GM23338 (cell line): ENCODE results near the gene CRACDL. TPM values are rescaled to one million over a fixed set of nuclear protein-coding genes. Genes with fewer than 3 reads are reported as not detected.

Experiments
- ATAC-seq: fragments of 200-7000 bp; cut with Tn5 transposase; 3 replicates; pipeline ENCODE4 v1.9.1; 2020
- DNase-seq: peaks from one replicate; pipeline ENCODE4 v3.0.0-alpha.2; 2015; ENCODE audit warnings: low spot score
- H2AFZ ChIP-seq: fragments of 200-600 bp; sonication (generic); 2 replicates; pipeline ENCODE4 v1.8.0; 2016; ENCODE audit warnings: antibody characterized with exemption, mild to moderate bottlenecking, moderate library complexity
- H3F3A ChIP-seq: fragments of 200-600 bp; sonication (generic); replicated peaks from 2 replicates; pipeline ENCODE4 v1.8.0; 2017; ENCODE audit warnings: antibody characterized with exemption, mixed run types, low read depth
- H3K27ac ChIP-seq: fragments of 200-600 bp; sonication (generic); 2 replicates; pipeline ENCODE4 v1.6.1; 2016; ENCODE audit warnings: low read depth
- H3K27me3 ChIP-seq: fragments of 200-600 bp; sonication (generic); 2 replicates; pipeline ENCODE4 v1.8.0; 2016; ENCODE audit warnings: mild to moderate bottlenecking, mixed run types, moderate library complexity; ENCODE audit not compliant: insufficient read depth
- H3K36me3 ChIP-seq: fragments of 200-600 bp; sonication (generic); 2 replicates; pipeline ENCODE4 v1.8.0; 2016; ENCODE audit warnings: mild to moderate bottlenecking; ENCODE audit not compliant: insufficient read depth
- H3K4me1 ChIP-seq: fragments of 200-600 bp; sonication (generic); 2 replicates; pipeline ENCODE4 v1.8.0; 2016; ENCODE audit warnings: mild to moderate bottlenecking, moderate library complexity; ENCODE audit not compliant: insufficient read depth
- H3K4me2 ChIP-seq: fragments of 200-600 bp; sonication (generic); 2 replicates; pipeline ENCODE4 v1.7.1; 2017; ENCODE audit warnings: mixed run types
- H3K4me3 ChIP-seq: fragments of 200-600 bp; sonication (generic); 2 replicates; pipeline ENCODE4 v1.6.1; 2016; ENCODE audit warnings: mixed run types
- H3K79me2 ChIP-seq: fragments of 200-600 bp; sonication (generic); replicated peaks from 2 replicates; pipeline ENCODE4 v1.8.0; 2017; ENCODE audit warnings: mild to moderate bottlenecking; ENCODE audit not compliant: insufficient read depth
- H3K9me2 ChIP-seq: fragments of 200-600 bp; sonication (generic); 2 replicates; pipeline ENCODE4 v1.8.0; 2017; ENCODE audit not compliant: insufficient read depth
- H4K20me1 ChIP-seq: fragments of 200-600 bp; sonication (generic); replicated peaks from 2 replicates; pipeline ENCODE4 v1.8.0; 2017; ENCODE audit warnings: mild to moderate bottlenecking; ENCODE audit not compliant: insufficient read depth
- H3K27ac Mint-ChIP-seq: 2 replicates; pipeline ENCODE4 v1.8.0; 2020; ENCODE audit warnings: inconsistent platforms, mild to moderate bottlenecking, moderate library complexity, mixed read lengths
- H3K27me3 Mint-ChIP-seq: 3 replicates; pipeline ENCODE4 v1.8.0; 2022; ENCODE audit warnings: low read depth, mild to moderate bottlenecking, moderate library complexity, mixed read lengths, inconsistent platforms; ENCODE audit not compliant: insufficient read depth, poor library complexity
- H3K36me3 Mint-ChIP-seq: 3 replicates; pipeline ENCODE4 v1.8.0; 2021; ENCODE audit warnings: low read depth, mild to moderate bottlenecking, inconsistent platforms, moderate library complexity, mixed read lengths
- H3K4me1 Mint-ChIP-seq: 3 replicates; pipeline ENCODE4 v1.8.0; 2020; ENCODE audit warnings: mild to moderate bottlenecking, inconsistent platforms, mixed read lengths
- H3K4me3 Mint-ChIP-seq: 3 replicates; pipeline ENCODE4 v1.8.0; 2021; ENCODE audit warnings: moderate library complexity, mild to moderate bottlenecking, inconsistent platforms, mixed read lengths
- H3K9me3 Mint-ChIP-seq: 3 replicates; pipeline ENCODE4 v1.8.0; 2020; ENCODE audit warnings: moderate library complexity, mild to moderate bottlenecking, inconsistent platforms, mixed read lengths
- CREB1 ChIP-seq: fragments of 250-450 bp; sonication (Bioruptor Pico); IDR thresholded peaks from 2 replicates; pipeline ENCODE4 v1.5.0; 2020; ENCODE audit warnings: low read depth, mild to moderate bottlenecking, moderate library complexity
- EZH2 ChIP-seq: fragments of 200-600 bp; sonication (generic); IDR thresholded peaks from one replicate; pipeline ENCODE4 v1.8.0; 2017; ENCODE audit warnings: antibody characterized with exemption, mild to moderate bottlenecking, low read depth; ENCODE audit not compliant: unreplicated experiment
- EZH2phosphoT487 ChIP-seq: fragments of 200-600 bp; sonication (generic); IDR thresholded peaks from one replicate; pipeline ENCODE4 v1.8.1; 2018; ENCODE audit warnings: antibody characterized with exemption; ENCODE audit not compliant: unreplicated experiment
- JUNB ChIP-seq: IDR thresholded peaks from one replicate; pipeline ENCODE4 v1.6.1; 2016; ENCODE audit warnings: antibody characterized with exemption; ENCODE audit not compliant: unreplicated experiment
- NANOG ChIP-seq: IDR thresholded peaks from 2 replicates; pipeline ENCODE4 v1.6.1; 2016; ENCODE audit warnings: antibody characterized with exemption, borderline replicate concordance
- POLR2AphosphoS5 ChIP-seq: IDR thresholded peaks from 2 replicates; pipeline ENCODE4 v1.6.1; 2016; ENCODE audit warnings: antibody characterized with exemption, low read depth
- STAT1 ChIP-seq: IDR thresholded peaks from one replicate; pipeline ENCODE4 v1.6.1; 2016; ENCODE audit warnings: antibody characterized with exemption; ENCODE audit not compliant: unreplicated experiment
- ZNF114 ChIP-seq: fragments of 250-450 bp; sonication (Bioruptor Pico); IDR thresholded peaks from 2 replicates; pipeline ENCODE4 v1.5.0; 2020; ENCODE audit warnings: mild to moderate bottlenecking, moderate library complexity
- ZNF331 ChIP-seq: fragments of 250-450 bp; sonication (Bioruptor Pico); IDR thresholded peaks from 2 replicates; pipeline ENCODE4 v1.5.0; 2020; ENCODE audit warnings: low read depth, mild to moderate bottlenecking, moderate library complexity
- polyA plus RNA-seq: library from polyadenylated mRNA; unstranded; fragments of >200 nt; fragmentation: Nextera tagmentation; extraction: Ambion mirVana; gene quantifications from 2 replicates; pipeline ENCODE4 v1.2.1, GENCODE V29; 2016
- total RNA-seq: library from RNA; depleted of rRNA; stranded (reverse); fragments of >200 nt; shearing (Covaris generic); gene quantifications from 2 replicates; pipeline ENCODE4 v1.2.3, GENCODE V29; 2014
- TF ChIP-seq, protein P1 (sequence below): IDR thresholded peaks from one replicate; pipeline ENCODE4 v1.6.1; 2018; ENCODE audit warnings: antibody characterized with exemption; ENCODE audit not compliant: unreplicated experiment
- TF ChIP-seq, protein P2 (sequence below): fragments of 250-450 bp; sonication (Bioruptor Pico); IDR thresholded peaks from 2 replicates; pipeline ENCODE4 v1.5.0; 2020; ENCODE audit warnings: mild to moderate bottlenecking, moderate library complexity
- TF ChIP-seq, protein P3 (sequence below): IDR thresholded peaks from 2 replicates; pipeline ENCODE4 v1.6.1; 2016; ENCODE audit warnings: antibody characterized with exemption
- TF ChIP-seq, protein P4 (sequence below), 2 experiments: fragments of 200-600 bp in 1 of 2; sonication (generic) in 1 of 2; conservative IDR thresholded peaks; 2 replicates each; pipeline versions ENCODE4 v1.5.1 to v1.6.1; 2016 to 2017; ENCODE audit warnings: antibody characterized with exemption in 2 of 2, low read depth in 2 of 2, mild to moderate bottlenecking in 2 of 2, moderate library complexity in 1 of 2

The CRACDL gene
- total and polyA plus RNA-seq, 2 experiments from 2014 or later: 0.14 to 0.16 TPM

DNA sequence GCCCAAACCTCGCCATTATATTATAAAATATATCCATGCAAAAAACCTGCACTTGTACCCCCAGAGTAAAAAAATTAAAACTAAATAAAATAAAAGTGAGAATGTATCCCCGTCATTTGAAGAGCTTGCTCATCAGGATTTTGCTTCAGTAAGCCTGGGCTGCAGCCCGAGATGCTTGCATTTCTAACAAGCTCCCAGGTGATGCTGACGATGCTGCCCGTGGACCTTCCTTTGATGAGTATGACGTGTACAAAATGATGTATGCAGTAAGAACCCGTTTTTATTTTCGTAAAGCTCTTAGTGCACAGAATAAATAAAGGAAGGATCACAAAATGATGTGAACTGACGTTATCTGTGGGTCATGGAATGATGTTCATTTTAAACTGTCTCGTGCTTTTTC lies 63.5 kb downstream of the CRACDL start:
- no peak for DNase-seq
- Mint-ChIP-seq H3K27ac (no peak overlapping the region), H3K4me3 (no peak overlapping the region), H3K36me3 (no peaks in the 10 kb centered on the region), H3K9me3 (no peaks in the 10 kb centered on the region), H3K4me1 (peaks cover 14% of the 10 kb centered on the region), H3K27me3 (peaks cover 3% of the 10 kb centered on the region)
- no peaks in the 10 kb centered on the region for H3K36me3 ChIP-seq
- no peaks in the 10 kb centered on the region for H3F3A ChIP-seq
- H3K79me2 ChIP-seq: no peaks in the 10 kb centered on the region
- H3K4me2 ChIP-seq: no peak overlapping the region
- H2AFZ ChIP-seq: no peak overlapping the region
- no peak for ATAC-seq
- TF ChIP-seq, protein P1, sequence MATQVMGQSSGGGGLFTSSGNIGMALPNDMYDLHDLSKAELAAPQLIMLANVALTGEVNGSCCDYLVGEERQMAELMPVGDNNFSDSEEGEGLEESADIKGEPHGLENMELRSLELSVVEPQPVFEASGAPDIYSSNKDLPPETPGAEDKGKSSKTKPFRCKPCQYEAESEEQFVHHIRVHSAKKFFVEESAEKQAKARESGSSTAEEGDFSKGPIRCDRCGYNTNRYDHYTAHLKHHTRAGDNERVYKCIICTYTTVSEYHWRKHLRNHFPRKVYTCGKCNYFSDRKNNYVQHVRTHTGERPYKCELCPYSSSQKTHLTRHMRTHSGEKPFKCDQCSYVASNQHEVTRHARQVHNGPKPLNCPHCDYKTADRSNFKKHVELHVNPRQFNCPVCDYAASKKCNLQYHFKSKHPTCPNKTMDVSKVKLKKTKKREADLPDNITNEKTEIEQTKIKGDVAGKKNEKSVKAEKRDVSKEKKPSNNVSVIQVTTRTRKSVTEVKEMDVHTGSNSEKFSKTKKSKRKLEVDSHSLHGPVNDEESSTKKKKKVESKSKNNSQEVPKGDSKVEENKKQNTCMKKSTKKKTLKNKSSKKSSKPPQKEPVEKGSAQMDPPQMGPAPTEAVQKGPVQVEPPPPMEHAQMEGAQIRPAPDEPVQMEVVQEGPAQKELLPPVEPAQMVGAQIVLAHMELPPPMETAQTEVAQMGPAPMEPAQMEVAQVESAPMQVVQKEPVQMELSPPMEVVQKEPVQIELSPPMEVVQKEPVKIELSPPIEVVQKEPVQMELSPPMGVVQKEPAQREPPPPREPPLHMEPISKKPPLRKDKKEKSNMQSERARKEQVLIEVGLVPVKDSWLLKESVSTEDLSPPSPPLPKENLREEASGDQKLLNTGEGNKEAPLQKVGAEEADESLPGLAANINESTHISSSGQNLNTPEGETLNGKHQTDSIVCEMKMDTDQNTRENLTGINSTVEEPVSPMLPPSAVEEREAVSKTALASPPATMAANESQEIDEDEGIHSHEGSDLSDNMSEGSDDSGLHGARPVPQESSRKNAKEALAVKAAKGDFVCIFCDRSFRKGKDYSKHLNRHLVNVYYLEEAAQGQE: no peak
- TF ChIP-seq, protein P2, sequence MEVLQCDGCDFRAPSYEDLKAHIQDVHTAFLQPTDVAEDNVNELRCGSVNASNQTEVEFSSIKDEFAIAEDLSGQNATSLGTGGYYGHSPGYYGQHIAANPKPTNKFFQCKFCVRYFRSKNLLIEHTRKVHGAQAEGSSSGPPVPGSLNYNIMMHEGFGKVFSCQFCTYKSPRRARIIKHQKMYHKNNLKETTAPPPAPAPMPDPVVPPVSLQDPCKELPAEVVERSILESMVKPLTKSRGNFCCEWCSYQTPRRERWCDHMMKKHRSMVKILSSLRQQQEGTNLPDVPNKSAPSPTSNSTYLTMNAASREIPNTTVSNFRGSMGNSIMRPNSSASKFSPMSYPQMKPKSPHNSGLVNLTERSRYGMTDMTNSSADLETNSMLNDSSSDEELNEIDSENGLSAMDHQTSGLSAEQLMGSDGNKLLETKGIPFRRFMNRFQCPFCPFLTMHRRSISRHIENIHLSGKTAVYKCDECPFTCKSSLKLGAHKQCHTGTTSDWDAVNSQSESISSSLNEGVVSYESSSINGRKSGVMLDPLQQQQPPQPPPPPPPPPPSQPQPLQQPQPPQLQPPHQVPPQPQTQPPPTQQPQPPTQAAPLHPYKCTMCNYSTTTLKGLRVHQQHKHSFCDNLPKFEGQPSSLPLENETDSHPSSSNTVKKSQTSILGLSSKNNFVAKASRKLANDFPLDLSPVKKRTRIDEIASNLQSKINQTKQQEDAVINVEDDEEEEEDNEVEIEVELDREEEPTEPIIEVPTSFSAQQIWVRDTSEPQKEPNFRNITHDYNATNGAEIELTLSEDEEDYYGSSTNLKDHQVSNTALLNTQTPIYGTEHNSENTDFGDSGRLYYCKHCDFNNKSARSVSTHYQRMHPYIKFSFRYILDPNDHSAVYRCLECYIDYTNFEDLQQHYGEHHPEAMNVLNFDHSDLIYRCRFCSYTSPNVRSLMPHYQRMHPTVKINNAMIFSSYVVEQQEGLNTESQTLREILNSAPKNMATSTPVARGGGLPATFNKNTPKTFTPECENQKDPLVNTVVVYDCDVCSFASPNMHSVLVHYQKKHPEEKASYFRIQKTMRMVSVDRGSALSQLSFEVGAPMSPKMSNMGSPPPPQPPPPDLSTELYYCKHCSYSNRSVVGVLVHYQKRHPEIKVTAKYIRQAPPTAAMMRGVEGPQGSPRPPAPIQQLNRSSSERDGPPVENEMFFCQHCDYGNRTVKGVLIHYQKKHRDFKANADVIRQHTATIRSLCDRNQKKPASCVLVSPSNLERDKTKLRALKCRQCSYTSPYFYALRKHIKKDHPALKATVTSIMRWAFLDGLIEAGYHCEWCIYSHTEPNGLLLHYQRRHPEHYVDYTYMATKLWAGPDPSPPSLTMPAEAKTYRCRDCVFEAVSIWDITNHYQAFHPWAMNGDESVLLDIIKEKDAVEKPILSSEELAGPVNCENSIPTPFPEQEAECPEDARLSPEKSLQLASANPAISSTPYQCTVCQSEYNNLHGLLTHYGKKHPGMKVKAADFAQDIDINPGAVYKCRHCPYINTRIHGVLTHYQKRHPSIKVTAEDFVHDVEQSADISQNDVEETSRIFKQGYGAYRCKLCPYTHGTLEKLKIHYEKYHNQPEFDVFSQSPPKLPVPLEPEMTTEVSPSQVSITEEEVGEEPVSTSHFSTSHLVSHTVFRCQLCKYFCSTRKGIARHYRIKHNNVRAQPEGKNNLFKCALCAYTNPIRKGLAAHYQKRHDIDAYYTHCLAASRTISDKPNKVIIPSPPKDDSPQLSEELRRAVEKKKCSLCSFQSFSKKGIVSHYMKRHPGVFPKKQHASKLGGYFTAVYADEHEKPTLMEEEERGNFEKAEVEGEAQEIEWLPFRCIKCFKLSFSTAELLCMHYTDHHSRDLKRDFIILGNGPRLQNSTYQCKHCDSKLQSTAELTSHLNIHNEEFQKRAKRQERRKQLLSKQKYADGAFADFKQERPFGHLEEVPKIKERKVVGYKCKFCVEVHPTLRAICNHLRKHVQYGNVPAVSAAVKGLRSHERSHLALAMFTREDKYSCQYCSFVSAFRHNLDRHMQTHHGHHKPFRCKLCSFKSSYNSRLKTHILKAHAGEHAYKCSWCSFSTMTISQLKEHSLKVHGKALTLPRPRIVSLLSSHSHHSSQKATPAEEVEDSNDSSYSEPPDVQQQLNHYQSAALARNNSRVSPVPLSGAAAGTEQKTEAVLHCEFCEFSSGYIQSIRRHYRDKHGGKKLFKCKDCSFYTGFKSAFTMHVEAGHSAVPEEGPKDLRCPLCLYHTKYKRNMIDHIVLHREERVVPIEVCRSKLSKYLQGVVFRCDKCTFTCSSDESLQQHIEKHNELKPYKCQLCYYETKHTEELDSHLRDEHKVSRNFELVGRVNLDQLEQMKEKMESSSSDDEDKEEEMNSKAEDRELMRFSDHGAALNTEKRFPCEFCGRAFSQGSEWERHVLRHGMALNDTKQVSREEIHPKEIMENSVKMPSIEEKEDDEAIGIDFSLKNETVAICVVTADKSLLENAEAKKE (CRISPR knock-in tag): no peak
- TF ChIP-seq, protein P3, sequence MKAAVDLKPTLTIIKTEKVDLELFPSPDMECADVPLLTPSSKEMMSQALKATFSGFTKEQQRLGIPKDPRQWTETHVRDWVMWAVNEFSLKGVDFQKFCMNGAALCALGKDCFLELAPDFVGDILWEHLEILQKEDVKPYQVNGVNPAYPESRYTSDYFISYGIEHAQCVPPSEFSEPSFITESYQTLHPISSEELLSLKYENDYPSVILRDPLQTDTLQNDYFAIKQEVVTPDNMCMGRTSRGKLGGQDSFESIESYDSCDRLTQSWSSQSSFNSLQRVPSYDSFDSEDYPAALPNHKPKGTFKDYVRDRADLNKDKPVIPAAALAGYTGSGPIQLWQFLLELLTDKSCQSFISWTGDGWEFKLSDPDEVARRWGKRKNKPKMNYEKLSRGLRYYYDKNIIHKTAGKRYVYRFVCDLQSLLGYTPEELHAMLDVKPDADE: no peak
- no peak for TF ChIP-seq EZH2phosphoT487
- no peak for TF ChIP-seq POLR2AphosphoS5
- TF ChIP-seq ZNF331: no peak
- TF ChIP-seq CREB1 (CRISPR knock-in tag): no peak
- no peak for TF ChIP-seq STAT1
- TF ChIP-seq EZH2: no peak
- no peak for TF ChIP-seq ZNF114 (CRISPR knock-in tag)
- no peak for TF ChIP-seq JUNB
- no peak for TF ChIP-seq NANOG
- TF ChIP-seq, protein P4, sequence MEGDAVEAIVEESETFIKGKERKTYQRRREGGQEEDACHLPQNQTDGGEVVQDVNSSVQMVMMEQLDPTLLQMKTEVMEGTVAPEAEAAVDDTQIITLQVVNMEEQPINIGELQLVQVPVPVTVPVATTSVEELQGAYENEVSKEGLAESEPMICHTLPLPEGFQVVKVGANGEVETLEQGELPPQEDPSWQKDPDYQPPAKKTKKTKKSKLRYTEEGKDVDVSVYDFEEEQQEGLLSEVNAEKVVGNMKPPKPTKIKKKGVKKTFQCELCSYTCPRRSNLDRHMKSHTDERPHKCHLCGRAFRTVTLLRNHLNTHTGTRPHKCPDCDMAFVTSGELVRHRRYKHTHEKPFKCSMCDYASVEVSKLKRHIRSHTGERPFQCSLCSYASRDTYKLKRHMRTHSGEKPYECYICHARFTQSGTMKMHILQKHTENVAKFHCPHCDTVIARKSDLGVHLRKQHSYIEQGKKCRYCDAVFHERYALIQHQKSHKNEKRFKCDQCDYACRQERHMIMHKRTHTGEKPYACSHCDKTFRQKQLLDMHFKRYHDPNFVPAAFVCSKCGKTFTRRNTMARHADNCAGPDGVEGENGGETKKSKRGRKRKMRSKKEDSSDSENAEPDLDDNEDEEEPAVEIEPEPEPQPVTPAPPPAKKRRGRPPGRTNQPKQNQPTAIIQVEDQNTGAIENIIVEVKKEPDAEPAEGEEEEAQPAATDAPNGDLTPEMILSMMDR (conservative IDR thresholded peaks at IDR 0.05; ENCODE audit: low read depth in 2 of 2): no peak
- H3K9me2 ChIP-seq: no peaks in the 10 kb centered on the region
- H3K27ac ChIP-seq: no peak overlapping the region
- H3K27me3 ChIP-seq: no peaks in the 10 kb centered on the region
- no peaks in the 10 kb centered on the region for H4K20me1 ChIP-seq
- no peak overlapping the region for H3K4me3 ChIP-seq
- no peaks in the 10 kb centered on the region for H3K4me1 ChIP-seq
